ENCODE results near the gene SENP2. TPM values are rescaled to one million over a fixed set of nuclear protein-coding genes. Genes with fewer than 3 reads are reported as not detected.

The SENP2 gene
- total and polyA plus RNA-seq, 2 of the 13 experiments (the other 11 are each of a cell fraction or from before 2014, with no cell fraction given) = 7.7 to 46.2 TPM

DNA sequence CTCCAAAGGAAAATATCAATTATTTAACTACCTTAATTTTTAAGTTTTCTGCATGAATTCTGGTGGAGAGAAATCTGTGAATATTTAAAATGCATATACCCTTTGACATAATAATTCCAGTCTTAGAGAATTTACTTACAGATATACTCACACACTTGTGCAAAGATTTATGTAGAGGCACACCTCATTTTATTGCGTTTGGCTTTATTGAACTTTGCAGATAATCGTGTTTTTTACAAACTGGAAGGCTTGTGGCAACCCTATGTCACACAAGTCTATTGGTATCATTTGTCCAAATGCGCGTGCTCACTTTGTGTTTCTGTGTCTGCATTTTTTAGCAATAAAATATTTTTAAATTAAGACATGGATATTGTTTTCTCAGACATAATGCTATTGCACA lies 81.5 kb downstream of the SENP2 start (continued):
- TF ChIP-seq, protein P1, sequence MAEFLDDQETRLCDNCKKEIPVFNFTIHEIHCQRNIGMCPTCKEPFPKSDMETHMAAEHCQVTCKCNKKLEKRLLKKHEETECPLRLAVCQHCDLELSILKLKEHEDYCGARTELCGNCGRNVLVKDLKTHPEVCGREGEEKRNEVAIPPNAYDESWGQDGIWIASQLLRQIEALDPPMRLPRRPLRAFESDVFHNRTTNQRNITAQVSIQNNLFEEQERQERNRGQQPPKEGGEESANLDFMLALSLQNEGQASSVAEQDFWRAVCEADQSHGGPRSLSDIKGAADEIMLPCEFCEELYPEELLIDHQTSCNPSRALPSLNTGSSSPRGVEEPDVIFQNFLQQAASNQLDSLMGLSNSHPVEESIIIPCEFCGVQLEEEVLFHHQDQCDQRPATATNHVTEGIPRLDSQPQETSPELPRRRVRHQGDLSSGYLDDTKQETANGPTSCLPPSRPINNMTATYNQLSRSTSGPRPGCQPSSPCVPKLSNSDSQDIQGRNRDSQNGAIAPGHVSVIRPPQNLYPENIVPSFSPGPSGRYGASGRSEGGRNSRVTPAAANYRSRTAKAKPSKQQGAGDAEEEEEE (CRISPR knock-in tag; IDR thresholded peaks at IDR 0.05; ENCODE audit: borderline replicate concordance) = no peak
- no peak for TF ChIP-seq ARNT2 (CRISPR knock-in tag; IDR thresholded peaks at IDR 0.05; ENCODE audit: low read depth)

DNA sequence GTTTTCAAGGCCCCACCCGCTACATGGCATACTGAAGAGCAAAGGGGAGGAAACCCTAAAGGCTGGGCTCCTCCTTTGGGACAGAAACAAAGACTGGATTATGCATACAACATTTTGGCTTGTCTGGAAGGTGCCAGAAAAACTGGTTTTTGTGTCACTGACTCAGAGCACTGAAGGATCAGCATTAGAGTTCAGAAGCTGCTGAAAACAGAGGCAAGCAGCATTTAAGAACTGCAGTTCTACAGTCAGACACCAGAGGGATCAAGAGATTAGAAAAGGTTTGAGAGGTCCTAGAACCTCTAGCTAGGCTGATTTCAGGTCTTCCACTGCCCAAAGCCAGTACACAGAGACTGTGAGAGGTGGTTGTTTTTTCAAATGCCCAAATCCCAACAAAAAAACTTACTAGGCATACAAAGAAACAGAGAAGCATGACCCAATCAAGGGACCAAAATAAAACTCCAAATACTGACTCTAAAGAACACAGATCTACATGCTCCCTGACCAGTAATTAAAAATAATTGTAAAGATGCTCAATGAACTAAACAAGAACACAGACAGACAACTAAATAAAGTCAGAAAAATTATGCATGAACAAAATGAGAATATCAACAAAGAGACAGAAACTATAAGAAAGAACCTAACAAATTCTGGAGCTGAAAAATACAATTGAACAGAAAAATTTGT lies 91.2 kb downstream of the SENP2 start:
- Histone ChIP-seq H4K20me1 (ENCODE audit: insufficient read depth, low read length) (peaks cover 9% of the 10 kb centered on the region; the same call in 1 of the 2 replicates), H3K27ac (ENCODE audit: extremely low read length, insufficient read depth, low read length) (no peak overlapping the region), H3K79me2 (ENCODE audit: insufficient read depth, low read length) (peaks cover 6% of the 10 kb centered on the region), H3K9me3 (ENCODE audit: low read length) (no peaks in the 10 kb centered on the region), H3K4me1 (ENCODE audit: insufficient read depth, low read length) (no peaks in the 10 kb centered on the region), H3K4me2 (ENCODE audit: low read depth, low read length) (no peak overlapping the region), H3K27me3 (ENCODE audit: control insufficient read depth in 1 of 2, insufficient read depth in 2 of 2, low read length in 2 of 2) (no peaks in the 10 kb centered on the region), H3K9ac (ENCODE audit: insufficient read depth, low read depth, low read length) (no peak overlapping the region), H3K4me3 (replicated peaks in 1 of 3; ENCODE audit: insufficient read depth in 1 of 3, low read depth in 2 of 3, low read length in 3 of 3) (no peak overlapping the region), H3K36me3 (replicated peaks in 1 of 2; ENCODE audit: control insufficient read depth in 1 of 2, insufficient read depth in 2 of 2, low read length in 2 of 2) (peaks cover 27 to 83% of the 10 kb centered on the region in 2 experiments), H2AFZ (ENCODE audit: low read length) (no peak overlapping the region)
- WGBS (ENCODE audit: low lambda C conversion rate) = 100% methylated on average over 1 of the region's 1 CpG
- BruUV-seq (replicated peaks) = no TSS peak
- in situ Hi-C loops (cut with HindIII; ENCODE audit: extremely low pct_ligation_motif_present, low pct_unique_long_range_greater_than_20kb) = loop anchor here (5.0 kb wide), 1 partner anchor 90 kb away; no protein-coding TSS in a partner anchor
- POLR2A ChIA-PET = interaction anchor here (1.0 kb wide), 1 partner anchor 119 kb away, joined by 3 read pairs; no protein-coding TSS in a partner anchor
- FAIRE-seq (peak; percentile 65), DNase-seq (ENCODE audit: low spot score) (peak; percentile 56), ATAC-seq (peak; percentile 91)
- CTCF ChIA-PET (ENCODE audit: low intra/inter-chr PET ratio, low total read pairs) = interaction anchor here (1.9 kb wide), 1 partner anchor 91 kb away, joined by 11 read pairs; no protein-coding TSS in a partner anchor
- intact Hi-C loops (cut with micrococcal nuclease; ENCODE audit: unreplicated experiment) = loop anchor here (1.0 kb wide), 1 partner anchor 91 kb away; no protein-coding TSS in a partner anchor
- TF ChIP-seq ZHX2 (IDR thresholded peaks at IDR 0.05; ENCODE audit: low read depth) (no peak), ZHX2 (CRISPR knock-in tag; IDR thresholded peaks at IDR 0.05; ENCODE audit: borderline replicate concordance) (no peak), CREBL2 (CRISPR knock-in tag; IDR thresholded peaks at IDR 0.05; ENCODE audit: borderline replicate concordance) (no peak), HNRNPUL1 (IDR thresholded peaks at IDR 0.05; ENCODE audit: low read depth, low read length) (no peak), RXRB (CRISPR knock-in tag; IDR thresholded peaks at IDR 0.05; ENCODE audit: borderline replicate concordance) (no peak), CREM (IDR thresholded peaks at IDR 0.05) (no peak), CREM (CRISPR knock-in tag; IDR thresholded peaks at IDR 0.05) (no peak), RAD21 (CRISPR knock-in tag; IDR thresholded peaks at IDR 0.05) (peak; percentile 64), CC2D1A (CRISPR knock-in tag; IDR thresholded peaks at IDR 0.05) (no peak), SMC3 (IDR thresholded peaks at IDR 0.05; ENCODE audit: low read length) (peak; percentile 64)
- TF ChIP-seq, protein P2, sequence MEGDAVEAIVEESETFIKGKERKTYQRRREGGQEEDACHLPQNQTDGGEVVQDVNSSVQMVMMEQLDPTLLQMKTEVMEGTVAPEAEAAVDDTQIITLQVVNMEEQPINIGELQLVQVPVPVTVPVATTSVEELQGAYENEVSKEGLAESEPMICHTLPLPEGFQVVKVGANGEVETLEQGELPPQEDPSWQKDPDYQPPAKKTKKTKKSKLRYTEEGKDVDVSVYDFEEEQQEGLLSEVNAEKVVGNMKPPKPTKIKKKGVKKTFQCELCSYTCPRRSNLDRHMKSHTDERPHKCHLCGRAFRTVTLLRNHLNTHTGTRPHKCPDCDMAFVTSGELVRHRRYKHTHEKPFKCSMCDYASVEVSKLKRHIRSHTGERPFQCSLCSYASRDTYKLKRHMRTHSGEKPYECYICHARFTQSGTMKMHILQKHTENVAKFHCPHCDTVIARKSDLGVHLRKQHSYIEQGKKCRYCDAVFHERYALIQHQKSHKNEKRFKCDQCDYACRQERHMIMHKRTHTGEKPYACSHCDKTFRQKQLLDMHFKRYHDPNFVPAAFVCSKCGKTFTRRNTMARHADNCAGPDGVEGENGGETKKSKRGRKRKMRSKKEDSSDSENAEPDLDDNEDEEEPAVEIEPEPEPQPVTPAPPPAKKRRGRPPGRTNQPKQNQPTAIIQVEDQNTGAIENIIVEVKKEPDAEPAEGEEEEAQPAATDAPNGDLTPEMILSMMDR (CRISPR knock-in tag; IDR thresholded peaks at IDR 0.05) = peak; percentile 67

Data from HepG2 (cell line).